SIG-M5 treated with dmso at 0.1 percent for 504 hours (cell line): ENCODE data around the gene AHCTF1.

Experiments used
- DNase-seq: peaks from one replicate; lab custom pipeline; 2025; ENCODE audit not compliant: unreplicated experiment; lab: John Stamatoyannopoulos, UW

The AHCTF1 gene

GRCh38 chr1:246931549-246932365, at the start of gene AHCTF1:
AHCTF1 (minus strand) TSS chr1:246931948; CDS start chr1:246918370, 13,578 bp downstream.
- peak; percentile 98 for DNase-seq

GRCh38 chr1:246978785-246979184, 47.0 kb upstream of the AHCTF1 start:
- DNase-seq, result no peak

GRCh38 chr1:246978281-246978680, 46.5 kb upstream of the AHCTF1 start:
- DNase-seq, result no peak

- DNase-seq, result no peak
These were observed 40.2 kb upstream of the AHCTF1 start for GRCh38 chr1:246971969-246972368.

GRCh38 chr1:246971090-246971721, 39.5 kb upstream of the AHCTF1 start:
- no peak for DNase-seq

GRCh38 chr1:246969621-246970020, 37.9 kb upstream of the AHCTF1 start:
- no peak for DNase-seq

- DNase-seq, result no peak
These were observed 34.8 kb upstream of the AHCTF1 start for GRCh38 chr1:246966502-246966901.

- DNase-seq, result peak; percentile 98
These were observed 28.4 kb upstream of the AHCTF1 start for GRCh38 chr1:246959944-246960693.

- no peak for DNase-seq
These were observed 22.4 kb upstream of the AHCTF1 start for GRCh38 chr1:246954126-246954525.

GRCh38 chr1:246951413-246951812, 19.7 kb upstream of the AHCTF1 start:
- DNase-seq, result no peak

- DNase-seq, result no peak
These were observed 18.2 kb upstream of the AHCTF1 start for GRCh38 chr1:246949956-246950355.

GRCh38 chr1:246947255-246947654, 15.5 kb upstream of the AHCTF1 start:
- DNase-seq, result no peak

- DNase-seq, result no peak
These were observed 14.6 kb upstream of the AHCTF1 start for GRCh38 chr1:246946366-246946765.

- no peak for DNase-seq
These were observed 3.0 kb upstream of the AHCTF1 start for GRCh38 chr1:246934765-246935164.

GRCh38 chr1:246933893-246934292, 2.1 kb upstream of the AHCTF1 start:
- no peak for DNase-seq

GRCh38 chr1:246932366-246932700, 585 bp upstream of the AHCTF1 start:
- no peak for DNase-seq

- DNase-seq, result peak; percentile 69
These were observed 759 bp downstream of the AHCTF1 start for GRCh38 chr1:246930830-246931548.

GRCh38 chr1:246925997-246926626, 5.6 kb downstream of the AHCTF1 start:
- DNase-seq, result no peak

GRCh38 chr1:246923900-246924299, 7.8 kb downstream of the AHCTF1 start:
- no peak for DNase-seq

GRCh38 chr1:246923482-246923881, 8.3 kb downstream of the AHCTF1 start:
- DNase-seq, result no peak

GRCh38 chr1:246921481-246921880, 10.3 kb downstream of the AHCTF1 start:
- DNase-seq, result no peak
